Subcutaneous abdominal adipose tissue (tissue), 5 donors: Measurements from ENCODE around the gene ZNF776.

Source experiments
- H3K27ac ChIP-seq: one replicate; pipeline ENCODE4 v1.7.0; 2013; ENCODE audit warnings: low read depth, mild to moderate bottlenecking, inconsistent platforms, low read length, moderate library complexity
- H3K27me3 ChIP-seq, 5 donors: one replicate each; pipeline ENCODE4 v1.7.0; 2013; ENCODE audit warnings: low read length in 5 of 5, inconsistent platforms in 1 of 5; ENCODE audit not compliant: control insufficient read depth in 5 of 5, insufficient read depth in 4 of 5
- H3K36me3 ChIP-seq, 5 donors: one replicate each; pipeline ENCODE4 v1.7.0; 2013; ENCODE audit warnings: low read length in 5 of 5; ENCODE audit not compliant: control insufficient read depth in 5 of 5, insufficient read depth in 5 of 5
- H3K4me1 ChIP-seq, 5 donors: one replicate each; pipeline ENCODE4 v1.7.0; 2013; ENCODE audit warnings: low read length in 5 of 5, mild to moderate bottlenecking in 3 of 5, moderate library complexity in 1 of 5; ENCODE audit not compliant: control insufficient read depth in 5 of 5, insufficient read depth in 5 of 5
- H3K4me3 ChIP-seq, 5 donors: one replicate each; pipeline ENCODE4 v1.7.0; 2013; ENCODE audit warnings: low read length in 5 of 5, low read depth in 1 of 5
- H3K9ac ChIP-seq, 5 donors: one replicate each; pipeline ENCODE4 v1.7.0; 2013; ENCODE audit warnings: low read length in 5 of 5, mild to moderate bottlenecking in 4 of 5, moderate library complexity in 3 of 5
- H3K9me3 ChIP-seq, 5 donors: one replicate each; pipeline ENCODE4 v1.7.0; 2013; ENCODE audit warnings: low read length in 5 of 5; ENCODE audit not compliant: control insufficient read depth in 5 of 5
- donor health status: healthy.
- donor health status: healthy.
- donor health status: healthy.
- donor health status: healthy.
- donor health status: healthy.

The ZNF776 gene

GRCh38 chr19:57802269-57802668 is 55.7 kb downstream of the ZNF776 start:
- peaks cover 0 to 29% (median 21%) of the 10 kb centered on the region in 5 donors for H3K4me1 ChIP-seq
- H3K36me3 ChIP-seq: peaks cover 0 to 3% (median 0%) of the 10 kb centered on the region in 5 donors
- no peak overlapping the region for H3K27ac ChIP-seq
- no peaks in the 10 kb centered on the region for H3K9me3 ChIP-seq
- no peak overlapping the region for H3K4me3 ChIP-seq
- no peak overlapping the region for H3K9ac ChIP-seq
- no peaks in the 10 kb centered on the region for H3K27me3 ChIP-seq

GRCh38 chr19:57803265-57803593 is 56.6 kb downstream of the ZNF776 start:
- H3K27ac ChIP-seq: peak overlapping the region; percentile 84
- H3K9ac ChIP-seq: peak overlapping the region; percentile 69 to 93 (median 86)

GRCh38 chr19:57803594-57804325 is 57.1 kb downstream of the ZNF776 start:
- Histone ChIP-seq H3K27ac (peak overlapping the region; percentile 84), H3K9ac (peak overlapping the region; percentile 69 to 93 (median 86)), H3K4me1 (peaks cover 8 to 30% (median 21%) of the 10 kb centered on the region in 5 donors)

More at GRCh38 chr19:57803265-57803593, 56.6 kb downstream of the ZNF776 start:
- peaks cover 2 to 11% (median 7%) of the 10 kb centered on the region in 5 donors for H3K36me3 ChIP-seq
- peak overlapping the region; percentile 58 to 86 (median 74) for H3K4me3 ChIP-seq
- peaks cover 0 to under 1% (median 0%) of the 10 kb centered on the region in 5 donors for H3K9me3 ChIP-seq
- H3K4me1 ChIP-seq: peaks cover 6 to 33% (median 26%) of the 10 kb centered on the region in 5 donors
- no peaks in the 10 kb centered on the region for H3K27me3 ChIP-seq

GRCh38 chr19:57807541-57807940 is 60.9 kb downstream of the ZNF776 start:
- Histone ChIP-seq H3K9me3 (peaks cover 0 to 2% (median 0%) of the 10 kb centered on the region in 5 donors), H3K27me3 (no peaks in the 10 kb centered on the region), H3K9ac (peak overlapping the region in 1 of 5 donors; percentile 56), H3K27ac (no peak overlapping the region), H3K36me3 (peaks cover 10 to 41% (median 20%) of the 10 kb centered on the region in 5 donors), H3K4me1 (peaks cover 10 to 29% (median 16%) of the 10 kb centered on the region in 5 donors), H3K4me3 (no peak overlapping the region)

More at GRCh38 chr19:57803594-57804325, 57.1 kb downstream of the ZNF776 start:
- H3K27me3 ChIP-seq: no peaks in the 10 kb centered on the region
- peak overlapping the region; percentile 58 to 87 (median 74) for H3K4me3 ChIP-seq
- peaks cover 0 to 2% (median 0%) of the 10 kb centered on the region in 5 donors for H3K9me3 ChIP-seq
- peaks cover 5 to 15% (median 11%) of the 10 kb centered on the region in 5 donors for H3K36me3 ChIP-seq
